Stomach smooth muscle (tissue), 2 donors: ENCODE data around the gene RPS21.

Source experiments
- H3K27ac ChIP-seq: one replicate; pipeline ENCODE4 v1.7.0; 2013; ENCODE audit warnings: mild to moderate bottlenecking, low read length, inconsistent platforms
- H3K27me3 ChIP-seq, 2 donors: one replicate each; pipeline ENCODE4 v1.7.0; 2013; ENCODE audit warnings: low read length in 2 of 2; ENCODE audit not compliant: insufficient read depth in 2 of 2, control insufficient read depth in 1 of 2
- H3K36me3 ChIP-seq, 2 donors: one replicate each; pipeline ENCODE4 v1.7.0; 2013; ENCODE audit warnings: low read length in 2 of 2; ENCODE audit not compliant: control insufficient read depth in 2 of 2, insufficient read depth in 2 of 2
- H3K4me1 ChIP-seq: one replicate; pipeline ENCODE4 v1.7.0; 2013; ENCODE audit warnings: low read length; ENCODE audit not compliant: control insufficient read depth, insufficient read depth
- H3K4me3 ChIP-seq, 2 donors: one replicate each; pipeline ENCODE4 v1.7.0; 2013; ENCODE audit warnings: low read length in 2 of 2
- H3K9ac ChIP-seq, 2 donors: one replicate each; pipeline ENCODE4 v1.7.0; 2013; ENCODE audit warnings: low read length in 2 of 2, mild to moderate bottlenecking in 1 of 2
- H3K9me3 ChIP-seq, 2 donors: one replicate each; pipeline ENCODE4 v1.7.0; 2013; ENCODE audit warnings: low read length in 2 of 2; ENCODE audit not compliant: control insufficient read depth in 2 of 2
- donor health status: healthy.
- donor health status: Pancreatic carcinoma.

Gene RPS21

DNA sequence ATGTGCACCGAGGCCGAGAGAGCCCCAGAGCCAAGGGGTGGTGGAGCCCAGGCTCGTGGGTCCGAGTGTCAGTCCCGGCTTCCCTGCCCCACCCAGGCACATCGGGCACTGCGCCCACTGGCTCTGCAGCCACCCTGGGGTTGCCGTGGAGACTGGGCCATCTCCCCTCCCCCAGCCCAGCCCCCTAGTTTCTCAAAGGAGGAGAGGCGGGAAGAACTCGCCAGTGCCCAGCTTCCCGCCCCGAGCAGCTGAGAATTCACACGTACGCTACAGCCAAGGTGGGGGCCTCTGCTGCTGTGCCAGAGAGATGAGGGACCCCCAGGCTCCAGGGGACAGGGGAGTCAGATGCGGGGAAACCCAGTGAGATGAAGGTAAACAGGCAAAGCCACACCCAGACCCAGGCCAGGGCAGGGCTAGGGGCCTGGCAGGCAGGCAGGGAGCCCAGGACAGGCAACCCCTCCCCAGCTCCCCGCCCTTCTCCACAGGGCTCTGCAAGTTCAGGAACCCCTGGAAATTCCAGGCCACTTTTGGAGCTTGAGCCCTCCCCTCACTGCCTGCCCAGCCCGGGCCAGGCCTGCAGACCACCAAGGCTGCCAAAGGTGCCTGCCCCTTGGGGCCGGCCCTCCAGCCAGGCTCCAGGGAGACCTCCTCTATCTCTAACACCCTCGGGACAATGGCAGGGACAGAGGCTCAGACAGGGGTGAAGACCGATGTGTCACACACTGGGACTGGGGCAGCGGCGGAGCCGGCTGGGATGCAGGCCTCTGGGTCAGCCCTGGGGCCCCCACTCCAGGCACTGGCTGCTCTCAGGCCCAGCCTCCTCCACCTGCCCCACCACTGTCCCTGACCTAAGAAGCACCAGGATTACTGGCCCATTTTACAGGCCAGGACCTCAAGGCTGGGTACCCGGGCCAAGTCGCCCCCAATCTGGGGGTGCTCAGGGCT lies 25.8 kb upstream of the RPS21 start:
- no peaks in the 10 kb centered on the region for H3K27me3 ChIP-seq
- H3K36me3 ChIP-seq, result peaks cover 4% of the 10 kb centered on the region in 2 donors
- H3K4me3 ChIP-seq, result peak overlapping the region in 1 of 2 donors; percentile 35
- peaks cover 96% of the 10 kb centered on the region for H3K4me1 ChIP-seq
- H3K27ac ChIP-seq, result peak overlapping the region; percentile 87
- no peaks in the 10 kb centered on the region for H3K9me3 ChIP-seq
- peak overlapping the region in 1 of 2 donors; percentile 15 for H3K9ac ChIP-seq

- no peaks in the 10 kb centered on the region for H3K27me3 ChIP-seq
- H3K9ac ChIP-seq, result no peak overlapping the region
- H3K36me3 ChIP-seq, result peaks cover 4% of the 10 kb centered on the region in 2 donors
- H3K9me3 ChIP-seq, result no peaks in the 10 kb centered on the region
- peak overlapping the region; percentile 87 for H3K27ac ChIP-seq
- H3K4me3 ChIP-seq, result peak overlapping the region in 1 of 2 donors; percentile 44
- H3K4me1 ChIP-seq, result peaks cover 90% of the 10 kb centered on the region
Observed at GRCh38 chr20:62361799-62362589, 24.9 kb upstream of the RPS21 start.

- Histone ChIP-seq H3K9me3 (no peaks in the 10 kb centered on the region), H3K4me3 (peak overlapping the region; percentile 19 to 44), H3K36me3 (peaks cover 4% of the 10 kb centered on the region in 2 donors), H3K27ac (peak overlapping the region; percentile 87), H3K9ac (peak overlapping the region in 1 of 2 donors; percentile 33), H3K4me1 (peaks cover 88% of the 10 kb centered on the region), H3K27me3 (no peaks in the 10 kb centered on the region)
Observed at GRCh38 chr20:62362590-62362940, 24.3 kb upstream of the RPS21 start.

DNA sequence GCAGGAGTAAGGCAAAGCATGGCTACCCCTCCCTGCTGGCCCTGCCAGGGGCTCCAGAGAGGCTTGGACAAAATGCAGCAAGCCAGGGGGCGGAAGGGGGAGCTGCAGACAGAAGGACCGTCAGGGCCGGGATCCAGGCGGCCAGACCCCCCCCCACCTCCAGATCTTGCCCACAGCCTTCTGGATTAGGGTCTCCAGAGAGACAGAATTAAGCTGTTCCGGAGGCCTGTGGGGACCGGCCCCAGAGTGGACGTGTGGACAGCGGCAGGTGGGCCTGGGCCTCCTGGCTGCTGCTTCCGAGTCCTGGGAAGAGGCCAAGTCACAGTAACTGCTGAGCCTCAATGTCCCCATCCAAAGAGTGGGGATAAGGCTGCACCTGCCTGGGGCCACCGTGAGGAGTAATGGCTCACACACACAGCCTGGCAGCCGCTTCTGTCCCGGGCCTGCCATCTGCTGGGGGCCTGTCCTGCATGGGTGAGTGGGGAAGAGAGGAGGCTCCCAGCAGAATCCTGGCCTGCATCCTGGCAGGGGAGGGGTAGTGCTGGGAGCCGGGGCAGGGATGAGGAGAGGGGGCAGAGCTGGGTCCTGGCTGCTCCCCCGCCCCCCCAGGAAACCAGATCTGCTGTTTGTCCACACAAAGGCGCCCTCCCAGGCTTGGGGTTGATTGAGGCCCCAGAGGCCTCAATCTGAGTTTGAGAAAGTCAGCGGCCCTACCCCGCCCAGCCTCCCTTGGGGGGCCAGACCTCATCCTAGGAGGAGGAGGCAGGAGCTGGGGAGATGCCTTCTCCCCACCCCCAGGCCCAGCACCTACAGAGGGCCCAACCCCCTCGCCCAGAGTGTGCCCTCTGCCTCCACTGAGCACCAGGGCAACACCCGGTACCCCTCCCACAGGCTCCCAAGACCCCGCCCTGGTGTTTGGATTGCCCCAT lies 23.6 kb upstream of the RPS21 start:
- no peaks in the 10 kb centered on the region for H3K9me3 ChIP-seq
- peak overlapping the region; percentile 19 to 83 for H3K4me3 ChIP-seq
- H3K27ac ChIP-seq, result peak overlapping the region; percentile 87
- H3K9ac ChIP-seq, result peak overlapping the region in 1 of 2 donors; percentile 33
- H3K4me1 ChIP-seq, result peaks cover 88% of the 10 kb centered on the region
- peaks cover 4% of the 10 kb centered on the region in 2 donors for H3K36me3 ChIP-seq
- no peaks in the 10 kb centered on the region for H3K27me3 ChIP-seq

DNA sequence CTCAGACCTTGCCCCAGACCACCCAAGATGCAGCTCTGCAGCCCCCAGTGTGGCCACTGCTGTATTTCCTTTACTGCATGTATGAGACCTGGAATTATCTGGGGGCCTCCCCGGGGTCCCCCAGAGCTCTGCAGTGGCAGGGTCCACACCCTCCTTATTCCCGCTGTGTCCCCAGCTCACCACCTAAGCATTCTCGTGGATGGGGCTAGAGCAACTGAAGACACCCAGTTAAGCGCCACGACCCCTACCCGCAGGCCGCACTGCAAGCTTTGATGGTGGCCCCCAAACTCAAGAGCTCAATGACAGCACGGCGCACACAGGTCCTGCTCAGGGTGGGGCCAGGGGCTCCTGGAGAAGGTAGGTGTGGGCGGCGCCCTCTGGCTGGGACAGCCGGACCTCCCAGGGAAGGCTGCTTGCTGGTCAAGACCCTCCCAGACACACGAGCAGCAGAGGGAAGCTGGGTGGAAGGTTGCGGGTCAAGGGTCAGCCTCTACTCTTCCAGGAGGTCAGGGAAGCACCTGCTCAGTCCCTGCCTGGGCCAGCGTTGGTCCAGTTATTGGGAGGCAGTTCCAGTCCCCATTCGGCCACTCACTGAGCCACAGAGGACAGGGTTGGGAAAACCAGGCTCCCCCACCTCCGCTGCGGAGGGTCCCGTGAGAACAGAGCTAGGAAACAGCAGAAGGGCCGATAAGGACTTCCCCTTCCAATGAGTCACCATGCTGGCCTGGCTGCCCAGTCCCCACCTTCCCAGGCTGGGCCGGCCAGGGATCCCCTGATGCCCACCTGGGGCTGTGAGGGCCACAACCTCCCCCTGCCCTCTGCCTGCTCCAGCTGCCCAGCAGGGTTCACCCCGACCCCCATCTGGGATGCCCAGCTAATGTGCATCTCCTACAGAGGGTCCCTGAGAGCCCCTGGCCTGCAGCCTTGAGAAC lies 22.7 kb upstream of the RPS21 start:
- H3K9me3 ChIP-seq, result no peaks in the 10 kb centered on the region
- peak overlapping the region; percentile 87 for H3K27ac ChIP-seq
- peak overlapping the region; percentile 55 to 87 for H3K9ac ChIP-seq
- peaks cover 4% of the 10 kb centered on the region in 2 donors for H3K36me3 ChIP-seq
- peaks cover 86% of the 10 kb centered on the region for H3K4me1 ChIP-seq
- H3K27me3 ChIP-seq, result no peaks in the 10 kb centered on the region
- peak overlapping the region; percentile 83 to 92 for H3K4me3 ChIP-seq

DNA sequence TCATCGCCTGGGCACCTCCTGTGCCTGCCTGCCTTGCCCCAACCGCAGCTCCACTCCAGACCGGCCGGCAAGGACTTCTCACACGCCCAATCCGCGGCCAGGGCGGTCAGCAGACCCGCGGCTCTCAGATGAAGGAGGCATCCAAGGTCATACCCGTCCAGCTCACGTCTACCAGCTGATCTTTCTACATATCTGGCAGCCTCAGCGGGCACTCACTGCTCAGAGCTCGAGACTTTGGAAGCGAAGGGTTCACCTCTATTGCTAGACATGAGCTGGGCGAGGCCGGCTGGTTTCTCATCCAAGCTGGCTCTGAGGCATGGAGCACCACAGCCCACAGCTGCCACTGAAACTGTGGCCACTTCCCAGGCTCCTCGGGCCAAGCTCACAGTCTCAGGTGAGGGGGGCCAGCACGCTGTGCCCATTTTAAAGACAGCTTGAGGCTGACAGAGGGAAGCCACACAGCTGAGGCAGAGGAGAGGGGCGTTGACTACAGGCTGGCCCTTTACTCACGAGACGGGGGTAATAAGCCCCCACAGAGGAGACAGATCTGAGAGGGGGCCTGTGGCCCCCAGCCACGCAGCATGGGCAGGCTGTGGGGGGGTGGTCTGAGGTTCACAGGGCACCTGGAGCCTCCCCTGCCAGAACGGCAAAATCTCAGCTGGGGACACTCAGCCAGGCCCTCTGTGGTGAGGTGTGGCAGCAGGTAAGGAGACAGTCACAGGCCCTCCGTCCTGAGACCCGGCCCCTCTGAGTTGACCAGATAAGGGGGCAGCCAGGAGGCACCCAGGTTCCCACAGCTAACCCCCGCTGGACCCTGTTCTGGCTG lies 21.8 kb upstream of the RPS21 start:
- Histone ChIP-seq H3K27ac (peak overlapping the region; percentile 87), H3K4me1 (peaks cover 86% of the 10 kb centered on the region), H3K27me3 (no peaks in the 10 kb centered on the region), H3K9me3 (no peaks in the 10 kb centered on the region), H3K4me3 (peak overlapping the region; percentile 83 to 92), H3K9ac (peak overlapping the region; percentile 74 to 87), H3K36me3 (peaks cover 4% of the 10 kb centered on the region in 2 donors)

DNA sequence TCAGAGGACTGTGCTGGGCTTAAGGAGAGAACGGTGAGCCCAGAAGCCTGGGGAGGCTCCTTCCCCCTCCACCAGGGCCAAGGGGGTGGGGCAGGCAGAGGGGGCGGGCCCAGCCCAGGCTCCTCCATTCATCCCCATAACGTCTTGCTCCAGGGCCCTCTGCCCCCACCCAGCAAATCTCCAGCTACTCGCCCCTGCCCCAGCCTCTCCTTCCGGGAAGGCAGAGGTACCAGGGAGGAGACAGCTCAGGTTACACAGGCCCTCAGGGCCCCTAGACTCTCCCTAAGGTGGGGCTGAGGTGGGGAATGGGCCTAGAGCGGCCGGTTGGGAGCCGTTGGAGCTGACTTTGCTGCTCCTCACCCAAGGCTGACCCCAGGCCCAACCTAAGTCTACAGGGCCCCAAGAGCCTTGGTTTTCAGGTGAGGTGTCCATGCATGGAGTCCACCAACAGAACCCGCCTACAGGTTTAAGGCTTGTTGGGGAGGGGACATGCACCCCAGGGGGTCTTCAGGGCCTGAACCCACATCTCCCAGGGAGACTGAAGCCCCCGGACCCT lies 21.0 kb upstream of the RPS21 start:
- no peaks in the 10 kb centered on the region for H3K27me3 ChIP-seq
- H3K4me1 ChIP-seq, result peaks cover 90% of the 10 kb centered on the region
- H3K4me3 ChIP-seq, result peak overlapping the region; percentile 83 to 92
- H3K9me3 ChIP-seq, result no peaks in the 10 kb centered on the region
- peak overlapping the region; percentile 87 for H3K27ac ChIP-seq
- peak overlapping the region; percentile 76 to 87 for H3K9ac ChIP-seq
- H3K36me3 ChIP-seq, result peaks cover 4% of the 10 kb centered on the region in 2 donors

DNA sequence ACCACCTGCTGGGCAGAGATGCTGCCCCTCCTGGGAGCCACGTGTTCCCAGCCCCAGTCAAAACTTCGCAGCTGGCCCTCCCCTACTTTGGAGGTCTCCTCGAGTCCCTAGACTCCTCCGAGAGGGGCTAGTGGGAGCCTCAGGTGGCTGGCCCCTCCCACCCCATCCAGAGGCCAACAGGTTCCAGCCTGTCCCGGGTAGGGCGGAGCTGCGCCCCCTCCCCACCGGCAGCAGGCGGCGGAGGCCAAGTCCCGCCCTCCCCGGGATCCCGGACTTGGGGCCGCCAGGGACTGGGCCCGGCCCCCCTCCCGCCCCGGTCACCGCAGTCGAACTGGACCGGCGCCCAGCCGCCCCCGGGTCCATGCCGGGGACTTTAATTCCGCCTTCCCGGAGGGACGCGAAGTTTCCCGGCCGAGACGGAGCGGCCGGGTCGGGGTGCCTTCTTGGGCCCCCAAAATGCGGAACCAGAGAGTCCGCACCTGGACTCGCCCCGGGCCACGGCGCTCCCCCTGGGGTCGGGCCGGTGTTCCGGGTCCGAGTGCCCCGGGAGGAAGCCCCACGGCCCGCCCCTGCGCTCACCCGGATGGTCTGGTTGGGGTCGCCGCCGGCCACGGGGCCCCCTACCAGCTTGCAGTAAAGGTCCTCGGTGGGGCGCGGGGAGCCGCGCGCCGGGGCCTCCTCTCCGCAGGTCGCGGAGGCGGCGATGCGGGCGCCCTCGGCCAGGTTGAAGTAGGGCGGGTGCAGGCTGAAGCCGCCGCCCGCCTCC lies 20.4 kb upstream of the RPS21 start:
- Histone ChIP-seq H3K9me3 (no peaks in the 10 kb centered on the region), H3K9ac (peak overlapping the region; percentile 76 to 87), H3K4me1 (peaks cover 90% of the 10 kb centered on the region), H3K36me3 (peaks cover 4% of the 10 kb centered on the region in 2 donors), H3K27ac (peak overlapping the region; percentile 87), H3K4me3 (peak overlapping the region; percentile 83 to 92), H3K27me3 (no peaks in the 10 kb centered on the region)
